Measurements from ENCODE around the gene MAP3K5.

The MAP3K5 gene

GRCh38 chr6:136524936-136525413 lies 267.3 kb downstream of the MAP3K5 start:
- H3K4me3 ChIP-seq (ENCODE audit: low read depth, low read length) = no peak overlapping the region

GRCh38 chr6:136524339-136524935 lies 267.8 kb downstream of the MAP3K5 start:
- H3K4me3 ChIP-seq (ENCODE audit: low read depth, low read length) = no peak overlapping the region

GRCh38 chr6:136523196-136523595 lies 269.1 kb downstream of the MAP3K5 start:
- H3K4me3 ChIP-seq (ENCODE audit: low read depth, low read length) = no peak overlapping the region

- H3K4me3 ChIP-seq (ENCODE audit: low read depth, low read length) = no peak overlapping the region
Measured at GRCh38 chr6:136522636-136523035, 269.6 kb downstream of the MAP3K5 start.

- H3K4me3 ChIP-seq (ENCODE audit: low read depth, low read length) = no peak overlapping the region
Measured at GRCh38 chr6:136521911-136522310, 270.4 kb downstream of the MAP3K5 start.

- H3K4me3 ChIP-seq (ENCODE audit: low read depth, low read length) = no peak overlapping the region
Measured at GRCh38 chr6:136521427-136521826, 270.9 kb downstream of the MAP3K5 start.

GRCh38 chr6:136520517-136520916 lies 271.8 kb downstream of the MAP3K5 start:
- no peak overlapping the region for H3K4me3 ChIP-seq (ENCODE audit: low read depth, low read length)

- no peak overlapping the region for H3K4me3 ChIP-seq (ENCODE audit: low read depth, low read length)
Measured at GRCh38 chr6:136517582-136517981, 274.7 kb downstream of the MAP3K5 start.

- no peak overlapping the region for H3K4me3 ChIP-seq (ENCODE audit: low read depth, low read length)
Measured at GRCh38 chr6:136517002-136517401, 275.3 kb downstream of the MAP3K5 start.

- no peak overlapping the region for H3K4me3 ChIP-seq (ENCODE audit: low read depth, low read length)
Measured at GRCh38 chr6:136514591-136514990, 277.7 kb downstream of the MAP3K5 start.

GRCh38 chr6:136511926-136512325 lies 280.4 kb downstream of the MAP3K5 start:
- no peak overlapping the region for H3K4me3 ChIP-seq (ENCODE audit: low read depth, low read length)

GRCh38 chr6:136511397-136511796 lies 280.9 kb downstream of the MAP3K5 start:
- no peak overlapping the region for H3K4me3 ChIP-seq (ENCODE audit: low read depth, low read length)

- H3K4me3 ChIP-seq (ENCODE audit: low read depth, low read length) = no peak overlapping the region
Measured at GRCh38 chr6:136510782-136511181, 281.5 kb downstream of the MAP3K5 start.

GRCh38 chr6:136510299-136510698 lies 282.0 kb downstream of the MAP3K5 start:
- no peak overlapping the region for H3K4me3 ChIP-seq (ENCODE audit: low read depth, low read length)

GRCh38 chr6:136508725-136509392 lies 283.4 kb downstream of the MAP3K5 start:
- no peak overlapping the region for H3K4me3 ChIP-seq (ENCODE audit: low read depth, low read length)
